GM18870 (cell line): ENCODE data around the gene KIFC1.

Source experiments
- ATAC-seq: cut with Tn5 transposase; IDR thresholded peaks from one replicate; pipeline ENCODE4 v1.9.1; 2021; ENCODE audit warnings: moderate library complexity; ENCODE audit not compliant: unreplicated experiment

The KIFC1 gene

DNA sequence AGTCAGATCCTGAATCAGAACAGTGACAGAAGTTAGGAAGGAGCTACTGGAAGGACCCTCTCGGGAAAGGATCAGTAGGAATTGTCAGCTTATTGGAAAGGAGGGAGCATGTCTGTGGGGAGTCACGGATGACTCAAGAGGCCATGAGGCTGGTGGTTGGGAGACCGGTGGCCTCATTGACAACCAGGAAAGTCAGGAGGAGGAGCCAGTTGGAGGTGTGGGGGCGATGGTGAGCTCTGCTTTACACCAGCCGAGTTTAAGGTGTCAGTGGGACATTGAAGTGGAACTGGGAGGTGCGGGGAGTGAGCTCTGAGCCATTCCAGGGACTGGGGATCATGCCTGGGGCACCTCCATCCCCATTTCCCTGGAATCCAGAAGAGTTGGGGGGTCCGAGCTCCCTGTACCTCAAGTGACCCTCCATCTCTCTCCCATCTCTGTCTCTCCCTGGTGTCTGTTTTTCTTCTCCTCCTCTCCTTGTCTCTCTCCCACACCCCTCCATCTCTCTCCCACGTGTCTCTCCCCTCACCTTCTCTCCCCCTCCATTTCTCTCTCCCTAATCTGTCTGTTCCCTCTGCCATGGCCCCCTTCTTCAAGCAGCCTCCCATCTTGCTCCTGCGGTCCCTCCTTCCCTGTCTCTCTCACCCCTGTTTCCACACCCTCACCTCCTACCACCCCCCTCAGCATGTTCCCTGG, 48.5 kb downstream of the KIFC1 start:
- ATAC-seq = no peak

GRCh38 chr6:33440649-33441309, 49.2 kb downstream of the KIFC1 start:
- no peak for ATAC-seq

DNA sequence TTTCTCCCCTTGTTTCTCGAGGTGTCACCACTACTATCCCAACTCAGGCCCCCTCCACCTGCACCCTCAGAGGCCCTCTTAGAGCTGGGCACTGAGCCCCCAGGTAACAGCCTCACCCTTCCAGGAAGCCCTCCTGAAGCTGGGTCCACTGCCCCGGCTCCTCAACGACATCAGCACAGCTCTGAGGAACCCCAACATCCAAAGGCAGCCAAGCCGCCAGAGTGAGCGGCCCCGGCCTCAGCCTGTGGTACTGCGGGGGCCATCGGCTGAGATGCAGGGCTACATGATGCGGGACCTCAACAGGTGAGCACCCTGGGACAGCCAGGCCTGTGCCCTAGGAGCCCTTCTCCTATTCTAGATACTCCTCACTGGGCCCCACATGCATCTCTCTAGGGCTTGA, 49.8 kb downstream of the KIFC1 start:
- ATAC-seq = no peak

DNA sequence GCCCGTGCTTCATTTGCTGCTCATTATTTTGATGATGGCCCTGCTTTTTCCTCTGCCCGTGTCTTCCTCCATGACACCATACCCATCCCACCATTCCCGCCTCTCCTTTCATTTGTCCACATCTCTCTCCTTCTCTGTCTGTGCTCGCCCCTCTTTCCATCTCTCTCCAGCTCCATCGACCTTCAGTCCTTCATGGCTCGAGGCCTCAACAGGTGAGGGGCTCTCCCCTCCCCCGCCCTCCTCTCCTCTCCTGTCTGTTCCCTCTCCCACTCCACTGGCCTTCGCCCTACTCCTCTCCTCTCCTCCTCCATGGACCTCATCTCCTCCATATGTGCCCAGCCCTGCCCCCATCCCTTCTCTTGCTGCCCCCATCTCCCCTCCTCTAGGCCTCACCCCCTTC, 50.7 kb downstream of the KIFC1 start:
- ATAC-seq = no peak

- ATAC-seq = no peak
Observed at GRCh38 chr6:33443025-33443424, 51.4 kb downstream of the KIFC1 start.

DNA sequence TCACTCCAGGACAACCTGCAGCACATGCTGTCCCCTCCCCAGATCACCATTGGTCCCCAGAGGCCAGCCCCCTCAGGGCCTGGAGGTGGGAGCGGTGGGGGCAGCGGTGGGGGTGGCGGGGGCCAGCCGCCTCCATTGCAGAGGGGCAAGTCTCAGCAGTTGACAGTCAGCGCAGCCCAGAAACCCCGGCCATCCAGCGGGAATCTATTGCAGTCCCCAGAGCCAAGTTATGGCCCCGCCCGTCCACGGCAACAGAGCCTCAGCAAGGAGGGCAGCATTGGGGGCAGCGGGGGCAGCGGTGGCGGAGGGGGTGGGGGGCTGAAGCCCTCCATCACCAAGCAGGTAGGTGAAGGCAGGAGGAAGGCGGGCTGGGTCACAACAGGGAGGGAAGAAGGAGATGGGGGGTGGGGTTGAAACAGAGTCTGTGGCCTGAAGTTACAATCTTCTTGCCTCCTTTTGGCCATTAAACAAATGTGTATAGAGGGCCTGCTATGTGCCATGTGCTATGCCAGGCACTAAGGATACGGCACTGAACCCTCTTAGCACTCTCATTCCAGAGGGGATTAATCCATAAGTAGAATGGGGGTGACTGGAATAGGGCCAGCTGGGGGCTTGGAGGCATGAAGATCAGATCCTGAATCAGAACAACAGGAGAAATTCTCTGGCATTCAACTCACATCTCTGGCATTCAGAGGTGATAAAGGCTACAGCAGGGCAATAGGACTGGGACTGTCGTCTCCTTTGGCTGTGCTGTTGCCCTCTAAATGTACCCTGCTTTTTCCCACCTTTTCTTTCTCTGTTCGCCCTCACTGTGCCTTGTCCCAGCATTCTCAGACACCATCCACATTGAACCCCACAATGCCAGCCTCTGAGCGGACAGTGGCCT, 52.2 kb downstream of the KIFC1 start:
- no peak for ATAC-seq

- no peak for ATAC-seq
Observed at GRCh38 chr6:33445119-33445603, 53.5 kb downstream of the KIFC1 start.

- no peak for ATAC-seq
Observed at GRCh38 chr6:33446356-33446755, 54.7 kb downstream of the KIFC1 start.

DNA sequence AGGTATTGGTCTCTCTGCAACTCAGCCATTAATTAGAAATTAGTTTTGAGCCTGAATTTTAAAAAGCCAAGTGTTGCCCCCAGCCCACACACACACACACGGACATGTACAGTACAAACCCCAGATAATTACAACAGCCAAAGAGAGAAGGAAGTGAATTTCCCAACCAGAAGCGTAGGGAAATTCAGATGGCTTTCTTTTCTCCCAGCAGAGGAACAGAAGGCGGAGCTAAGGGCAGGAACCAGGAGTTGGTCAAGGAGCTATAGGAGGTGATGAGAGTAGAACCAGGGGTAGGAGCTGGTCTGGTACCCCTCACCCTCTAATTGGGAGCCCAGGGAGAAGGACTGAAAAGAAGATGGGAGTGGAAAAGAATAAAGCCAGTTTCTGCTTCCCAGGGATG, 58.8 kb downstream of the KIFC1 start:
- ATAC-seq = no peak

GRCh38 chr6:33451606-33452005, 60.0 kb downstream of the KIFC1 start:
- no peak for ATAC-seq

- ATAC-seq = no peak
Observed at GRCh38 chr6:33452496-33452895, 60.9 kb downstream of the KIFC1 start.

GRCh38 chr6:33453393-33454008, 61.9 kb downstream of the KIFC1 start:
- ATAC-seq = no peak

DNA sequence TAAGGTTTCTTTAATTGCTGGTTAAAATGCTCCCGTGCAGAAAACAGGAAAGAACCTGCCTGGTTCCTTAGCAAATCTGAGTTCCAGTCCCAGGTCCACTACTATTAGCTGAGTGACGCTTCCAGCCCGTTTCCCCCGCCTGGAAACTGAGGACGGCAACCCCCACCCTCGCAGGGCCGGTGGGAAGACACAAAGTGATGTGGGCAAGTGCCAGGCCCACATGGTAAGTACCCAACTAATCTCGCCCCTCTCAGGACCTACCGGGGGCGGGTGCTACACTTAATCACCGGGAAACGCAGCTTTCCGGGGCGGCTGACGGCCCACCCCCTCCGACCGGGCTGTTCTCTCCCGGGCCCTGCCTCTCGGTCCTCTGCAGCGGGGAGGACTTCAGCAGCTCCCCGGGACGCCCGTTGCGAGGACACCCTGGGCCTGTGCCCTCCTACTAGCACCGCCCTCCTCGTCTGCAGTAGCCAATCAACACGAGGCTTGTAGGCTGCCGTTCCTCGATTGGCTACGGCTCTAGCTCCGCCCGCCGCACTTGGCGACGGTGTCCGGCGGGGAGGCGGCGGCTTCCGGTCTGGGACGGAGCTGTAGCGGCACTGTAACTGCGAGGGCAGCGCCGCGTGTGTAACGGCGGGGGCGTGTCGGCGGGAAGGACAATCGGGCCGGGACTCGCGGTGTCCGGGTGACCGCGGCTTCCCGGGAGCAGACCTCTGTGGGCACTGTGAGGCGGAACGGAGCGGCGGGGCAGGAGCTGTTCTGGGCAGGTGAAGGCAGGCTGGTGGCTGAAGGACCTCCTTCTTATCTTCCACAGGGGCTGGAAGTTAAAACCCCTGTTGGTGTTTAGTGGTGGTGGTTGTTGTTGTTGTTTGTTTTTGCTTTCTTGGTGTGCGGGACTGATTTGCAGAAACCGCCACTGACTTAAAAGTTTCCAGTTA, 62.7 kb downstream of the KIFC1 start, which contains the start of gene ZBTB9:
Gene ZBTB9, plus strand, starts transcription at position 568 of the 938 bp plus-strand sequence. CDS start 525 bp downstream, outside the sequence.
- ATAC-seq = peak; percentile 88

DNA sequence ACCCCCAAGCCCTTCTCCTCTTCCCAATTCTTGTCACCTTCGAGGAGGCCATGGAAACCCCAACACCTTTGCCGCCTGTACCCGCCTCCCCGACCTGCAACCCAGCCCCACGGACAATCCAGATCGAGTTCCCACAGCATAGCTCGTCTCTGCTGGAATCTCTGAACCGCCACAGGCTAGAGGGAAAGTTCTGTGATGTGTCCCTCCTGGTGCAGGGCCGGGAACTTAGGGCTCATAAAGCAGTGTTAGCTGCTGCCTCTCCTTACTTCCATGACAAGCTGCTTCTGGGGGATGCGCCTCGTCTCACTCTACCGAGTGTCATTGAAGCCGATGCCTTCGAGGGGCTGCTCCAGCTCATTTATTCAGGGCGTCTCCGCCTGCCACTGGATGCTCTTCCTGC, 63.4 kb downstream of the KIFC1 start:
- ATAC-seq = no peak

DNA sequence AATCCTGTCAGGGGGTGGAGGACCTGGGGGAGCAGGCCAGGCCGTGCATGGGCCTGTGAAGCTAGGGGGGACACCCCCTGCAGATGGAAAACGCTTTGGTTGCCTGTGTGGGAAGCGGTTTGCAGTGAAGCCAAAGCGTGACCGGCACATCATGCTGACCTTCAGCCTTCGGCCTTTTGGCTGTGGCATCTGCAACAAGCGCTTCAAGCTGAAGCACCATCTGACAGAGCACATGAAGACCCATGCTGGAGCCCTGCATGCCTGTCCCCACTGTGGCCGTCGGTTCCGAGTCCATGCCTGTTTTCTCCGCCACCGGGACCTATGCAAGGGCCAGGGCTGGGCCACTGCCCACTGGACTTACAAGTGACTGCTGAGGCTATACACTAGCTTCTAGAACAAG, 64.5 kb downstream of the KIFC1 start:
- ATAC-seq = no peak

DNA sequence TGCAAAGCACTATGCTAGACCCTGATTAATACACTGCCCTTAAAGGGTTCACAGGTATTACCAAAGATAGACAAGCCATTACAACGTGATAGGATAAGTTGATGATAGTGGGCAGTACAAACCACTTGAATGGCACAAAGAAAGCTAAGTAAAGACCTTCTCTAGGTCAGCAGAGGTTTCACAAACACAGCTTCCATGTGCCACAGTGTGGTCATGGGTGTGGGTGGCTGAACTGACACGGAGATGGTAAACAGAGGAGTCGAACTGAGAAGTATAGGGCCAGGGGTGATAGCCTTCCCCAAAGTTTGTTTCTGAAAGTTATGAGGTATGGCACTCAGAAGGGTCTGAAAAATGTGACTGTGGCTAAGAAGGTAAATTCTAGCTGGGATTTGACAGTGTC, 67.1 kb downstream of the KIFC1 start:
- ATAC-seq = no peak

DNA sequence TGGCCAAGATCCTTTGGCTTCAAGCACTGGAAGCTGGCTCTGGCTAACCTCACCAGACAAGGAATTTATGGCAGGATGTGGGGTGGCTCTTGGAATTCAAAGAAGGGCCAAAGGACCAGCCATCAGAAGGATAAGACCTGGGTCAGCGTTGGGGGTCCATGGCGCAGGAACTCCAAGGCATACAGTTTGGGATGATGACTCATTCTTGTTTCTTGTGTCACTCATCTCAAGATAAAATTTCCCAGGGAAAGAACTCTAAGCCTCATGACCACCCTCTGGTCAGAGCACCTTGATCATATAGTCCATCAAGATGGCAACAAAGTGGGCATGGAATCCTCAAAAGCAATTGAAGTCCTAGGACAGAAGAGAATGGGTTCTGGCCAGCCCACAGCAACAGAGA, 67.6 kb downstream of the KIFC1 start:
- no peak for ATAC-seq
